ENCODE data around the gene DPP4. TPM values are rescaled to one million over a fixed set of nuclear protein-coding genes. Genes with fewer than 3 reads are reported as not detected.

The DPP4 gene
- total and polyA plus RNA-seq, 7 experiments from 2014 or later: 35.7 to 188 (median 48.9) TPM

- H3K36me3 Mint-ChIP-seq: peaks cover 0 to 3% (median 3%) of the 10 kb centered on the region in 5 donors
- no peaks in the 10 kb centered on the region for H3K36me3 ChIP-seq (ENCODE audit: control insufficient read depth in 2 of 3, insufficient read depth in 3 of 3, low read length in 3 of 3)
- POLR2A ChIA-PET: no interaction called here
- peaks cover 0 to 4% (median 0%) of the 10 kb centered on the region in 7 donors for H3K4me1 Mint-ChIP-seq
- CTCF ChIA-PET: no interaction called here
- H3K4me3 ChIP-seq (ENCODE audit: low read length): no peak overlapping the region
- H3K27ac ChIP-seq (ENCODE audit: low read depth, low read length): no peak overlapping the region
- no peaks in the 10 kb centered on the region for H3K9me3 ChIP-seq (ENCODE audit: control insufficient read depth in 2 of 3, low read length in 3 of 3)
- H3K4me1 ChIP-seq (ENCODE audit: control insufficient read depth in 2 of 2, insufficient read depth in 2 of 2, low read length in 2 of 2): no peaks in the 10 kb centered on the region
- ATAC-seq (no peak), DNase-seq (no peak)
- H3K27ac Mint-ChIP-seq: no peak overlapping the region
- intact Hi-C loops (cut with micrococcal nuclease): no loop called here
- H3K27me3 Mint-ChIP-seq: peaks cover 0 to 5% (median 0%) of the 10 kb centered on the region in 5 donors
- peaks cover 0 to 3% (median 0%) of the 10 kb centered on the region in 11 donors for H3K9me3 Mint-ChIP-seq
- H3K4me3 Mint-ChIP-seq: no peak overlapping the region
- no peaks in the 10 kb centered on the region for H3K27me3 ChIP-seq (ENCODE audit: control insufficient read depth in 2 of 2, insufficient read depth in 2 of 2, low read length in 2 of 2)
Observed at GRCh38 chr2:162100579-162100978, 26.6 kb upstream of the DPP4 start.

GRCh38 chr2:162099836-162100235, 25.8 kb upstream of the DPP4 start:
- Histone ChIP-seq H3K4me3 (ENCODE audit: low read length) (no peak overlapping the region), H3K4me1 (ENCODE audit: control insufficient read depth in 2 of 2, insufficient read depth in 2 of 2, low read length in 2 of 2) (no peaks in the 10 kb centered on the region), H3K27ac (ENCODE audit: low read depth, low read length) (no peak overlapping the region), H3K36me3 (ENCODE audit: control insufficient read depth in 2 of 3, insufficient read depth in 3 of 3, low read length in 3 of 3) (no peaks in the 10 kb centered on the region), H3K27me3 (ENCODE audit: control insufficient read depth in 2 of 2, insufficient read depth in 2 of 2, low read length in 2 of 2) (no peaks in the 10 kb centered on the region), H3K9me3 (ENCODE audit: control insufficient read depth in 2 of 3, low read length in 3 of 3) (no peaks in the 10 kb centered on the region)
- H3K36me3 Mint-ChIP-seq: peaks cover 0 to 3% (median 0%) of the 10 kb centered on the region in 5 donors
- H3K9me3 Mint-ChIP-seq: peaks cover 0 to 3% (median 0%) of the 10 kb centered on the region in 11 donors
- no peak for DNase-seq
- H3K4me1 Mint-ChIP-seq: peaks cover 0 to 4% (median 0%) of the 10 kb centered on the region in 7 donors
- no peak overlapping the region for H3K4me3 Mint-ChIP-seq
- ATAC-seq: no peak
- ChIA-PET POLR2A (no interaction called here), CTCF (no interaction called here)
- no peak overlapping the region for H3K27ac Mint-ChIP-seq
- H3K27me3 Mint-ChIP-seq: peaks cover 0 to 5% (median 0%) of the 10 kb centered on the region in 5 donors
- intact Hi-C loops (cut with micrococcal nuclease): no loop called here

- H3K27me3 Mint-ChIP-seq: peaks cover 0 to 4% (median 0%) of the 10 kb centered on the region in 5 donors
- DNase-seq (no peak), ATAC-seq (no peak)
- ChIA-PET CTCF (interaction anchor here (0.7 kb wide), 1 partner anchor 85 kb away, joined by 3 read pairs; no protein-coding TSS in a partner anchor), POLR2A (no interaction called here)
- H3K27ac Mint-ChIP-seq: no peak overlapping the region
- H3K36me3 Mint-ChIP-seq: peaks cover 0 to 4% (median 0%) of the 10 kb centered on the region in 5 donors
- intact Hi-C loops (cut with micrococcal nuclease): no loop called here
- H3K4me3 ChIP-seq (ENCODE audit: low read length): no peak overlapping the region
- H3K9me3 ChIP-seq (ENCODE audit: control insufficient read depth in 2 of 3, low read length in 3 of 3): no peaks in the 10 kb centered on the region
- no peak overlapping the region for H3K27ac ChIP-seq (ENCODE audit: low read depth, low read length)
- H3K36me3 ChIP-seq (ENCODE audit: control insufficient read depth in 2 of 3, insufficient read depth in 3 of 3, low read length in 3 of 3): no peaks in the 10 kb centered on the region
- peaks cover 0 to 5% (median 0%) of the 10 kb centered on the region in 11 donors for H3K9me3 Mint-ChIP-seq
- H3K4me1 Mint-ChIP-seq: peaks cover 7 to 20% (median 10%) of the 10 kb centered on the region in 7 donors
- no peaks in the 10 kb centered on the region for H3K4me1 ChIP-seq (ENCODE audit: control insufficient read depth in 2 of 2, insufficient read depth in 2 of 2, low read length in 2 of 2)
- no peak overlapping the region for H3K4me3 Mint-ChIP-seq
- no peaks in the 10 kb centered on the region for H3K27me3 ChIP-seq (ENCODE audit: control insufficient read depth in 2 of 2, insufficient read depth in 2 of 2, low read length in 2 of 2)
Observed at GRCh38 chr2:162092658-162093556, 18.9 kb upstream of the DPP4 start.

- Histone ChIP-seq H3K36me3 (ENCODE audit: control insufficient read depth in 2 of 3, insufficient read depth in 3 of 3, low read length in 3 of 3) (no peaks in the 10 kb centered on the region), H3K27ac (ENCODE audit: low read depth, low read length) (no peak overlapping the region), H3K4me3 (ENCODE audit: low read length) (no peak overlapping the region), H3K27me3 (ENCODE audit: control insufficient read depth in 2 of 2, insufficient read depth in 2 of 2, low read length in 2 of 2) (no peaks in the 10 kb centered on the region), H3K9me3 (ENCODE audit: control insufficient read depth in 2 of 3, low read length in 3 of 3) (no peaks in the 10 kb centered on the region), H3K4me1 (ENCODE audit: control insufficient read depth in 2 of 2, insufficient read depth in 2 of 2, low read length in 2 of 2) (no peaks in the 10 kb centered on the region)
- ChIA-PET CTCF (interaction anchor here (0.7 kb wide), 1 partner anchor 84 kb away, joined by 3 read pairs; no protein-coding TSS in a partner anchor), POLR2A (no interaction called here)
- H3K4me1 Mint-ChIP-seq: peaks cover 7 to 20% (median 10%) of the 10 kb centered on the region in 7 donors
- H3K27me3 Mint-ChIP-seq: no peaks in the 10 kb centered on the region
- no peak overlapping the region for H3K4me3 Mint-ChIP-seq
- H3K27ac Mint-ChIP-seq: peak overlapping the region in 2 of 9 donors; percentile 11 to 51
- H3K36me3 Mint-ChIP-seq: peaks cover 0 to 6% (median 0%) of the 10 kb centered on the region in 5 donors
- ATAC-seq (no peak), DNase-seq (no peak)
- intact Hi-C loops (cut with micrococcal nuclease): no loop called here
- peaks cover 0 to 5% (median 0%) of the 10 kb centered on the region in 11 donors for H3K9me3 Mint-ChIP-seq
Observed at GRCh38 chr2:162092008-162092390, 18.0 kb upstream of the DPP4 start.

- intact Hi-C loops (cut with micrococcal nuclease): loop anchor here in 1 of 2 donors (1.0 kb wide), 1 partner anchor 84 kb away; no protein-coding TSS in a partner anchor
- no peaks in the 10 kb centered on the region for H3K27me3 Mint-ChIP-seq
- Histone ChIP-seq H3K4me1 (ENCODE audit: control insufficient read depth in 2 of 2, insufficient read depth in 2 of 2, low read length in 2 of 2) (no peaks in the 10 kb centered on the region), H3K4me3 (ENCODE audit: low read length) (no peak overlapping the region), H3K9me3 (ENCODE audit: control insufficient read depth in 2 of 3, low read length in 3 of 3) (no peaks in the 10 kb centered on the region), H3K36me3 (ENCODE audit: control insufficient read depth in 2 of 3, insufficient read depth in 3 of 3, low read length in 3 of 3) (no peaks in the 10 kb centered on the region), H3K27me3 (ENCODE audit: control insufficient read depth in 2 of 2, insufficient read depth in 2 of 2, low read length in 2 of 2) (no peaks in the 10 kb centered on the region), H3K27ac (ENCODE audit: low read depth, low read length) (no peak overlapping the region)
- ChIA-PET CTCF (no interaction called here), POLR2A (no interaction called here)
- peak overlapping the region in 2 of 9 donors; percentile 11 to 51 for H3K27ac Mint-ChIP-seq
- peaks cover 0 to 7% (median 0%) of the 10 kb centered on the region in 5 donors for H3K36me3 Mint-ChIP-seq
- peak; percentile 41 for ATAC-seq
- peaks cover 0 to 5% (median 0%) of the 10 kb centered on the region in 11 donors for H3K9me3 Mint-ChIP-seq
- no peak overlapping the region for H3K4me3 Mint-ChIP-seq
- DNase-seq: peak in 4 of 9 donors; percentile 9 to 21 (median 10)
- peaks cover 7 to 22% (median 10%) of the 10 kb centered on the region in 7 donors for H3K4me1 Mint-ChIP-seq
Observed at GRCh38 chr2:162091325-162092007, 17.5 kb upstream of the DPP4 start.

GRCh38 chr2:162090109-162090508, 16.1 kb upstream of the DPP4 start:
- CTCF ChIA-PET: interaction anchor here (1.0 to 1.5 kb wide), 3 partner anchors 11 to 55 kb away, joined by 3 read pairs; partner anchors contain the start of gene DPP4
- no peak for ATAC-seq
- no peak for DNase-seq
- peaks cover 0 to 5% (median 0%) of the 10 kb centered on the region in 11 donors for H3K9me3 Mint-ChIP-seq
- Histone ChIP-seq H3K4me3 (ENCODE audit: low read length) (no peak overlapping the region), H3K9me3 (ENCODE audit: control insufficient read depth in 2 of 3, low read length in 3 of 3) (no peaks in the 10 kb centered on the region), H3K27me3 (ENCODE audit: control insufficient read depth in 2 of 2, insufficient read depth in 2 of 2, low read length in 2 of 2) (no peaks in the 10 kb centered on the region), H3K27ac (ENCODE audit: low read depth, low read length) (no peak overlapping the region), H3K4me1 (ENCODE audit: control insufficient read depth in 2 of 2, insufficient read depth in 2 of 2, low read length in 2 of 2) (no peaks in the 10 kb centered on the region), H3K36me3 (ENCODE audit: control insufficient read depth in 2 of 3, insufficient read depth in 3 of 3, low read length in 3 of 3) (no peaks in the 10 kb centered on the region)
- POLR2A ChIA-PET: no interaction called here
- H3K4me1 Mint-ChIP-seq: peaks cover 7 to 24% (median 10%) of the 10 kb centered on the region in 7 donors
- no peaks in the 10 kb centered on the region for H3K27me3 Mint-ChIP-seq
- H3K36me3 Mint-ChIP-seq: peaks cover 0 to 10% (median 0%) of the 10 kb centered on the region in 5 donors
- intact Hi-C loops (cut with micrococcal nuclease): no loop called here
- H3K4me3 Mint-ChIP-seq: no peak overlapping the region
- H3K27ac Mint-ChIP-seq: peak overlapping the region in 1 of 9 donors; percentile 3

Measured in naive thymus-derived CD4-positive, alpha-beta T cell (primary cell).